HPDE6-E6E7 (cell line): ENCODE data around the gene PSME2.

Source experiments
- DNase-seq: peaks from one replicate; pipeline ENCODE4 v3.0.0; 2011; ENCODE audit warnings: missing footprints; ENCODE audit errors: extremely low spot score

The PSME2 gene

DNA sequence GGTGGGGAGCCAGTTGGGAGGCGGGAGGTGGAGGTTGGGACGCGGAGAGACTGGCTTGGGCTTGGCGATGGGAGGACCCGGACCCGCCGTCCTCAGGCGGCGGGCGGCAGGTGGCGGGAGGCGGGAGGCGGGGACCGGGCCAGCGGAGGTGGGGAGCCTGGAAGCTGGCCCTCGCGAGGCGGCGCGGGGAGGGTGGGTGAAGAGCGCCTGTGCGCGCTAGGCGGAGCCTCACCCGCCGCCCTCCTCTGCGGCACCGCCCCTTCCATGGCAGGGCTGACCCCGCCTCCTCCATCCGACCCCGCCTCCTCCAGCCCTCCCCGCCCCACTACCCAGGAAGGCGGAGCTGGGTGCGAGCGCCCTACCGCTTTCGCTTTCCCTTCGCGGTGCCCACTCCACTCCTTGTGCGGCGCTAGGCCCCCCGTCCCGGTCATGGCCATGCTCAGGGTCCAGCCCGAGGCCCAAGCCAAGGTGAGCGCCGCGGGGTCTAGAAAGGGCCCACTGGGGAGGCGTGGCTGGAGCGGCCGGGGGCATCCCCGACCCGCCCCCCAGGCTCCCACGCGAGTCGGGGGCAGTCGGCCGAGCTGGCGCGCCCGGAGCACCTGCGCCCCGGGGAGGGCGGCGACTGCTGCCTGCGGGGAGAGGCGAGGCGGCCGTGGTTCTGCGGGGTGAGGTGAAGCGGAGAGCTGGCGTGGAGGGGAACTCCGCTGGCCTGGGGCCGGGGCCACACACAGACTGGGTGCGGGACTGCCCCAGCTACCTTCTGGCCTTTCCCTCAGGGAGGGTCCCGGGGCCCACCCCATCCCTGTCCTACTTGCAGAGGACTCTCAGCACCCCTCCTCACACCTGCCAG lies 10.4 kb downstream of the PSME2 start, which contains the start of gene PSME1:
PSME1 (plus strand) TSS at position 361 of the 850 bp plus-strand sequence; CDS start at position 430, 69 bp downstream.
- peak; percentile 89 for DNase-seq

DNA sequence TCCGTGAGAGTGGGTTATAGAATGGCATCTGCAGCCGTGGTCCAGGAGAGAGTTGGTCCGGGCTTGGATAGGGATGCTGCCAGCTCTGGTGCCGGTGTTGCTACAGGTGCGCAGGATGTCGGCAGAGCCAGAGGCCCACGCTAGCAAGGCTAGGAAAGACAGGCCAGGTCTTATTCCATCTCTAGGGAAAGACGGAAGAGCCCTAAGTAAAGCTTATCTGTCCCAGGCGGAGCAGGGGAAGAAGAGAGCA lies 10.9 kb downstream of the PSME2 start:
- DNase-seq: no peak

DNA sequence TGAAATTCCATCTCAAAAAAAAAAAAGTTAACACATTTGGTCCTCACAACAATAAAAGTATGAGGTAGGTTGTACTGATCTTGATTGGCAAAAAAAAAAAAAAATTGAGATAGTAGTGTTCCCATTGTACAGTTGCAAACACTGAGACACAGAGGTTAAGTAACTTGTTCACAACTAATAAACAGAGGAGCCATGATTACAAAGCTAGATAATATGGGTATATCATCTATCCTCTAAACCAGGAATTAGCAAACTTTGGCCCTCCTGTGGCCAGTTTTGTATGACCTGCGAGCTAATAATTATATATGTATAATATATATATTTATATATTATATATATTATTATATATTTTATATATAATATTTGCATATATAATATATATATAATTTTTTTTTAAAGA lies 12.7 kb downstream of the PSME2 start:
- no peak for DNase-seq

DNA sequence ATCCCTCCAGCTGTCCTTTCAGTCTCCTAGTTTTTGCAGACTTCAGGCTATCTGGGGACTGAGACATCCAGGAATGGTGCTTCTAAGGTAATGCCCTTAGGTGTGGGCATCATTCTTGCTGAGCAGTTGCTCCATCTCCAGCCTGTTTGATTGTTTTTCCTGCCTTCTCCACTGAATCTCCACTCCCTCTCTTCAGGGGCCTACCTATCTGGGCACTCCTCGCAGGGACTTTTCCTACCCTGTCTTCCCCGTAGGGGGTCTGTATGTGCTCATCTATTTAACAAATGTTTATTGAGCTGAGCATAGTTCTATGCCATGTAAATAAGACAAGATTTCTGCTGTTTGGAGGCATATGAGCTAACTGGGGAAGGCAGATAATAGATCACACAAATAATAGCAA lies 13.4 kb downstream of the PSME2 start:
- no peak for DNase-seq

DNA sequence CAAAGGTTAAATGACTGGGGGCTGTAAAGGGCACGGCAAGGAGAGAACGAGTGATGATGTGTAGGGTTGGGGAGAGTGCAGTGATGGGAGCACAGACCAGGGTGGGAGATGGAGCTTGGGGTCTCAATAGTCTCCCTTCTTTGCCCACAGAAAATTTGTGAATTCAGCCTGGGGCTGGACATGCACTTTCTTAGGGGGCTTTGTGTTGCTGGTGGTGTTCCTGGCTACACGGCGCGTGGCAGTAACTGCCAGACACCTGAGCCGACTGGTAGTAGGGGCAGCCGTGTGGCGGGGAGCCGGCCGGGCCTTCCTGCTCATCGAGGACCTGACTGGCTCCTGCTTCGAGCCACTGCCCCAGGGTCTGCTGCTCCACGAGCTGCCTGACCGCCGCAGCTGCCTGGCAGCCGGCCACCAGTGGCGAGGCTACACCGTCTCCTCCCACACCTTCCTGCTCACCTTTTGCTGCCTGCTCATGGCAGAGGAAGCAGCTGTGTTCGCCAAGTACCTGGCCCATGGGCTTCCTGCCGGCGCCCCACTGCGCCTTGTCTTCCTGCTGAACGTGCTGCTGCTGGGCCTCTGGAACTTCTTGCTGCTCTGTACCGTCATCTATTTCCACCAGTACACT lies 14.2 kb downstream of the PSME2 start:
- DNase-seq: no peak

DNA sequence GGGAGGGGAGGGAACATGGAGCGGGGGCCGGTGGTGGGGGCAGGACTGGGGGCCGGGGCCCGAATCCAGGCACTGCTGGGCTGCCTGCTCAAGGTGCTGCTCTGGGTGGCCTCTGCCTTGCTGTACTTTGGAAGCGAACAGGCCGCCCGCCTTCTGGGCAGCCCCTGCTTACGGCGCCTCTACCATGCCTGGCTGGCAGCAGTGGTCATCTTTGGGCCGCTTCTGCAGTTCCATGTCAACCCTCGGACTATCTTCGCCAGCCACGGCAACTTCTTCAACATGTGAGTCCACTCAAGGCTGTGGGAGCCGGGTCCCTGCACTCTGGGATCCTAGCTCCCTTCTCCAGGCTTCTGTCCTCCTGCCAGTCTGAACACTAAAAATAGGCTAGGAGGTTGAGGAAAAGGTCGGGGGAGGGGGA lies 14.9 kb downstream of the PSME2 start:
- no peak for DNase-seq

DNA sequence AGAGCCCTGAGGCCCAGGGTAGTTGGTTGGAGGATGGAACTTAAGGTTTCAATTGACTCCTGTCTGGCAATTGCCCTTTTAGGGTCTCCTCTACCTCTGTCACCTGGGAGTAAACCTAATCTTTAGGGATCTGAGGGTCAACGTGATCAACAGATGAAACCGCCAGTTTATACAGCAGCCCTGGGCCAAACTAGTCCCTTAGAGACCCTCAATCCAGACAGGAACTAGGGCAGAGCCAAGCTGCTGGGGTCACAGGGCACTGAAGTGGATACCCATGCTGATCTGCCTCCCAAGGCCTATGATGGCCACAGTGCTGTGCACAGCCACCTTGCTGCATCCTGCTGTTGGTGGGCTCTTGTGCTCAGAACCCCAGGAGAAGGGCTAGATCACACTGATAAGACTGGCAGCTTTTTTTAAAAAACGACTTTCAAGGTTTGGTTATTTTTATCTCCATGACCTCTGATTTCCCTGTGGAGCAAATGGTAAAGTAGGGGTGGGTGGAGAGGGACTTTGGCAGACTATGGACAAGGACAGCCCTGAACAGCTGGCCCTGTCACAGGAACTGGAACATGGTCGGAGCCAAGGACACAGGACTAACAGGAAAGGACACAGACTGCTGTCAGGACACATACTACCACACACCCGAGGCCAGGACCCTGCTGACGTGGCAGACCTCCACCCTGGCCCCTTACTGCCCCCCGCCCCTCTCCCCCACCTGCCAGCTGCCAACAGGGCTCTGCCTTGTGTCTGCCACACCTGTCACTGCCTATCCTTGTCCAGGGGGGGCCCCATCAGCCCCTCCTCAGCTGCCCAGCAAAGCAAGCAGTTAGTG lies 15.5 kb downstream of the PSME2 start:
- DNase-seq: no peak

DNA sequence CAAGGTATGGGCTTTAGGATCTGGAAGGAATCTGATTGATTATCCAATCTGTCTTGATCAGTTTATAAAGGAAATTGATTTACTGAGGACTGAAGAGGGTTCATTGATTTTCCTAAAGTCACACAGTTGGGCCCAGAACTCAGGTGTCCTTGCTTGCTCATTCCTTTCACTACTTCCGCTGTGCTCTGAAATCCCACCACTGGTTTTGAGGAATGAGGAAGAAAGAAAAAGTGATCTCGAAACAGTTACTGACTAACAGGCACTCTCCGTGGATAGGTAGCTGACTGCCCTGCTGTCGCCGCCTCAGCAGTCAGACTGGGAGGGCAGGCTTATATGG lies 16.1 kb downstream of the PSME2 start, which contains the start of gene FITM1:
FITM1 (plus strand) TSS at position 280 of the 337 bp plus-strand sequence. CDS start 905 bp downstream, outside the sequence.
- no peak for DNase-seq

DNA sequence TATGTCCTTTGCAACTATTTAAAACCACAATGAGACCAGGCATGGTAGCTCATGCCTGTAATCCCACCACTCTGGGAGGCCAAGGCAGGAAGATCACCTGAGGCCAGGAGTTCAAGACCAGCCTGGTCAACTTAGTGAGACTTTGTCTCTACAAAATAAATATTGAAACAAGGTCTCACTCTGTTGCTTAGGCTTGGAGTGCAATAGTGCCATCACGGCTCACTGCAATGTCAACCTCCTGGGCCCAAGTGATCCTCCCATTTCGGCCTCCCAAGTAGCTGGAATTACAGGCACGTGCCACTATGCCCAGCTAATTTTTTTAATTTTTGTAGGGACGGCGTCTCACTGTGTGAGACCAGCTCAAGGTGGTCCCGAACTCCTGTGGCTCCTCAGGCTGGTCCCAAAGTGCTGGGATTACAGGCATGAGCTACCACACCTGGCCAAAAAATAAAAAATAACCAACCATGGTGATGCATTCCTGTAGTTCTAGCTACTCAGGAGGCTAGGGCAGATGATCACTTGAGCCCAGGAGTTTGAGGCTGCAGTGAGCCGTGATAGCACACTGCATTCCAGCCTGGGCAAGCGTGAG lies 16.9 kb downstream of the PSME2 start:
- DNase-seq: no peak

DNA sequence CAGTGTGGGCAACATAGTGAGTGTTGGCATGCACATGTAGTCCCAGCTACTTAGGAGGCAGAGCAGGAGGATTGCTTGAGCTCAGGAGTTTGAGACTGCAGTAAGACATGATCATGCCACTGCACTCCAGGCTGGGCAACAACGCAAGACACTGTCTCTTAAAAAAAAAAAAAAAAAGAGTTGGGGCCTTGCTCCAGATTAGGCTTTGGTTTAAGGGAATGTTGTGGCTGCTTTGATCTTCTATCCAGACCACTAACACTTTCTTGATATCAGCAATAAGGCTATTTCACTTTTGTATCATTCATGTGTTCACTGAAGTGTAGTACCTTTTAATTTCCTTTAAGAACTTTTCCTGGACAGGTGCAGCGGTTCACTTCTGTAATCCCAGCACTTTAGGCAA lies 18.7 kb downstream of the PSME2 start:
- no peak for DNase-seq

DNA sequence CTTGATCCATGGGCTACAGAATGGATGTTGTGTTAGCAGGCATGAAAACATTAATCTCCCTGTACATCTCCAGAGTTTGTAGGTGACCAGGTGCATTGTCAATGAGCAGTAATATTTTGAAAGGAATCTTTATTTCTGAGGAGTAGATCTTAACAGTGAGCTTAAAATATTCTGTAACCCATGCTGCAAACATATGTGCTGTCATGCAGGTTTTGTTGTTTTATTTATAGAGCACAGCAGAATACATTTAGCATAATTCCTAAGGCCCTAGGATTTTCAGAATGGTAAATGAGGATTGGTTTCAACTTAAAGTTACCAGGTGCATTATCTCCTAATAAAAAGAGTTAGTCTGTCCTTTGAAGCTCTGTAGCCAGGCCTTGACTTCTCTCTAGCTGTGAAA lies 19.5 kb downstream of the PSME2 start:
- no peak for DNase-seq

DNA sequence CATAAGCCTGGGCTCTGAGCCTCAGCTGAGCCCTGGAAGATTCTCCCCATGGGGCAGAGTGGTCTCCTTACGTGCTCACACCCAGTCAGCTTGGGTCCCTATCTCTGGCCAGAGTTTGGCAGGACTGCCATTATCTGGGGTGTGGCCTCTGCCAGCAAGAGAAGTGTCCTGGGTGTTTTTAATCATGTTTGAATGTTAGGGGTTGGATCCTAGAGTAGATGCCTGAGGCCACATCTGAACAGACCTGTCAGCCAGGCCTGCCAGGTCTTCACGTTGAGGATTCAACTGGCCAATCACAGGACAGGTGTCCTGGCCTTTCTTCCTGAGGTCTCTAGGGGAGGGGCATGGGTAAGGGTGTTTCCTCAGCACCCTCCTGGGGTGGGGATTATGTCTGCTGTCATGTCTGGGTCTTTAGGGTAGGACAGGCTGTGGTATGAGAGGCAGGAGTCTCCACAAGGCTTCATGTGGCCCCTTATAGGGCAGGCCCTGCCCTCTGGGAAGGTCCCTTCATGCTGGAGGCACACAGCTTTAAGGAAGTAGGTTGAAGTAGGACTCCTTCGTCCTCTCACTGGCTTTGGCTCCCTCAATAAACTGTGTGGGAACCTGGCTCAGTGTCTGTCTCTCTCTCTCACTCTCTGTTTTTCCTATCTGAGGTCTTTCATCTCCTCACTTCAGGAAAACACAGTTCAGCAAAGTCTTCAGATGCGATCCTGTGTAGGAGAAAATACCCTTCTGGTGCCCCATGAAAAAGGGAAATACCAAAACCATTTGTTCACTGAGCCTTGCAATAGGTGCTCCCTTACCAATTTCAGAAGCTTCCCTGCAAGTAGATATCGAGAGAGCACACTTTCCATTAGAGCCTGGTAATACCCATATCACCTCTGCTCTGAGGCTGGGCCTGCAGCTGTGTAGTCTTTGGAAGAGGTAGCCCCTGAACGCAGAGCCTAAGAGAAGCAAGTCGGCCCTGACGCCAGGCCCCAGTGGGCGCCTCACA lies 22.7 kb downstream of the PSME2 start:
- no peak for DNase-seq

DNA sequence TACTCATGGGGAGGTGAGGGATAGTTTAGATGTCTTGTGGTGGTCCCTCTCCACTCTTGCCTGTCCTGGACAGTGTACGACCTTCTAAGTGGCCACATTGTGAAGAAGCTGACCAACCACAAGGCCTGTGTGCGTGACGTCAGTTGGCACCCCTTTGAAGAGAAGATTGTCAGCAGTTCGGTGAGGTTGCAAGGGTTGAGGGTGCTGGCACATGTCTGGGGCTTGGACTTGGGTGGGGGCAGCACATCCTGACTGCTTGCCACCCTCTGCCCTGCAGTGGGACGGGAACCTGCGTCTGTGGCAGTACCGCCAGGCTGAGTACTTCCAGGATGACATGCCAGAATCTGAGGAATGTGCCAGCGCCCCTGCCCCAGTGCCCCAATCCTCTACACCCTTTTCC lies 23.5 kb downstream of the PSME2 start:
- DNase-seq: no peak

DNA sequence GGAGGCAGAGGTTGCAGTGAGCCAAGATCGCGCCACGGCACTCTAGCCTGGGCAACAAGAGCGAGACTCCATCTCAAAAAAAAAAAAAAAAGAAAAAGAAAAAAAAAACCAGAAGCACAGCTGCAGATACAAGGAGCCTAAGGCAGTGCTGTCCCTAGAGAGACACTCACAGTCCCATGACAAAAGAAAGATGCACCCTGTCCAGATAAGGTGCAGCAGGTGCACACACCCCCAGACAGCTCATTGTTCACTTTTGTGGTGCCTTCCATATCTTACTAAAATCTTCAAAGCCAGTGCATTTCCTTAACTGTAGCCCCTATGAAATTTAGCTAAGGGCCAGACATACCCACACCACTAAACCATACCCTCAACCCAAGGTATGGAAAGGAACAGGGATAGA lies 24.0 kb downstream of the PSME2 start:
- no peak for DNase-seq

DNA sequence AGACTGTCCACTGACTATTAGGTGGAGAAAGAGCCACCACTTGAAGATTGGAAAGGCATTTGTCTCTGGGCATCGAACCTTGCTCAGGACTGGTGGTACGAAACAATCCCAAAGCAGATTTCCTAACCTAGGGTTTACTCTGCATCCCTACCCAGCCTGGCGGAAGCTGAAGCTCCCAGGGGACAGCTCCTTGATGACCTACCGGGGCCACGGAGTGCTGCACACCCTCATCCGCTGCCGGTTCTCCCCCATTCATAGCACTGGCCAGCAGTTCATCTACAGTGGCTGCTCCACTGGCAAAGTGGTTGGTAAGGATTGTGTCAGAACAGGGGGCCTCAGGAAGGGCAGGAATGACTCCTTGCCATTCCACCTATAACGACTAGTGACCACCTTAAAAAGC lies 25.2 kb downstream of the PSME2 start:
- DNase-seq: no peak

DNA sequence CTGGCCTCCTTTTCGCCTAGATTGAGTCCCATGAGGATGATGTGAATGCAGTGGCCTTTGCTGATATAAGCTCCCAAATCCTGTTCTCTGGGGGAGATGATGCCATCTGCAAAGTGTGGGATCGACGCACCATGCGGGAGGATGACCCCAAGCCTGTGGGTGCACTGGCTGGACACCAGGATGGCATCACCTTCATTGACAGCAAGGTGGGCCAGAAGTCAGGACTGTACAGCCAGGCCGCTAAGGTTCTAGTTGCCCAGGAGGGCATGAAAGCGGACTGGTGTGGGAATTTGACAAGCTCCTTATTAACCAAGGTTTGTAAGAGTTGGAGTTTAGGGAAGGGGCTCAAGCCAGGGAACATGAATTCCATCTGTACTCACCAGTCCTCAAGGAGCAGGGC lies 26.7 kb downstream of the PSME2 start:
- no peak for DNase-seq

DNA sequence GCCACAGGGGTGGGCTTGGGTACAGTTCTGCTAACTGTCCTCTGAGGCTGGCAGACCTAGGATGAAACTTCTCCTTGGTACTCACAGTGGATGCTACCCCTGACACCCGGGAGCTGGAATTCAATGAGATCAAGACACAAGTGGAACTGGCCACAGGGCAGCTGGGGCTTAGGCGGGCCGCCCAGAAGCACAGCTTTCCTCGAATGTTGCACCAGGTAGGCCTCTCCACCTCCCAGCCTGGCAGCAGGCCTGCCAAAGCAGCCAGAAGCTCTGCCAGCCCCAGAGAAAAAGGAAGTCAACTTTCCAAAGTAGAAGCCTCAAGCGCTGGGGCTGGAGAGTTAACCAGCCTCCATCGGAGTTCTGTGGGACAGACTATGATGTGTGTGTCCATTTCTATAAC lies 29.2 kb downstream of the PSME2 start:
- DNase-seq: no peak

DNA sequence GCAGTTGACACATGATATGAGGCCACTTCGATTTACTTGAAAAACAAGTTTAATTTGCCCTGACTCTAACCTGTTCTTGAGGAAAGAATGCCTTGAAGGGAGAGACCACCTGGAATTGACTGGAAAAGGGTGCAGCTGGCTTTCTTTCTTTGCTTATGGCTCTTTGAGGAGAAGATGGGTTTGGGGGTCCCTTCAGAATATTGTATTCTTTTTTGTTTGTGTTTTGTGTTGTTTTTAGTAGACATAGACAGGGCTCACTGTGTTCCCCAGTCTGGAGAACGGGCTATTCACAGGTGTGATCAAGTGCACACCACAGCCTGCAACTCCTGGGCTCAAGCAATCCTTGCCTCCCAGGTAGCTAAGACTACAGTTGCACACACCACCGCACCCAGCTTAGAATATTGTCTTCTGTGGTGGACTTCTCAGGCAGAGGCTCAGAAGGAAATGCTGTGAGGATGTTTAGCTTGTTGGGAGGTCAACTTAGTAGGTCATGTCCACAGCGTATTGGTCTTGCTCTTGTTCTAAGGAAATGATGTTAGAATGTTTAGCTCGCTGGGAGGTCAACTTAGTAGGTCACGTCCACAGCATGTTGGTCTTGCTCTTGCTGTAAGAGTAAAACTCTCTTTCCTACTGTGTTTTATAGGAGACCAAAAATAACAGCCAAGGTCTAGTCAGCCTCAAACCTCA lies 30.1 kb downstream of the PSME2 start:
- DNase-seq: no peak

DNA sequence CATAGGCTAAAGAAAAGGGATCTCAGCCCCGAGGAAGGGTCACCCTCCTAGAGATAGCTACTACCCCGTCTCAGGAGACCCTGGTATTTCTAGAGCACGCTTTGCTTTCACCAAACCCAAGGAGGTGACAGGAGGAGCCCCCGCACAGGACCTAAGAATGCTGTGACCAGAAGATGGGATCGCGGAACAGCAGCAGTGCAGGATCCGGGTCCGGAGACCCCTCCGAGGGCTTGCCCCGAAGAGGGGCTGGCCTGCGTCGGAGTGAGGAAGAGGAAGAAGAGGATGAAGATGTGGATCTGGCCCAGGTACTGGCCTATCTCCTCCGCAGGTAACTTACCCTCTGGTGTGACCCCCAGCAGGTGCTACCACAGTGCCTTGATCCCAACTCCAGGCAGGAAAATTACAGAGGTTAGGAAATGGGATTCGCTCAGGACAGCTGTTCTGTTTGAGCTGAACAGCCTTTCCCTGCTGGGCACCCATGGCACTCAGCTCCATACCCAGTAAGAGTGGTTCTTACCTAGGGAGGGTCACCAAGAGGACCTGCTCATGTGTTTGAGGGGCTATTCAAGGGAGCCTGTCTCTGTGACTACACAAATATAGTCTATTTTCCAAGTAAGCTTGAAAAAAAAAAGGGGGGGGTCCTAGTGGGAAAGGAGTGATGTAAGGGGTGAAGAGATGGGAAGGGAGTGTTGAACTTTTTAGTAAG lies 30.8 kb downstream of the PSME2 start:
- no peak for DNase-seq
